Brain microvascular endothelial cell (primary cell): ENCODE data around the gene ASPSCR1.

Source experiments
- DNase-seq: peaks from one replicate; pipeline ENCODE4 v3.0.0-alpha.2; 2020
- H3K27ac ChIP-seq: fragments of 250-450 bp; sonication (Bioruptor Pico); 2 replicates; pipeline ENCODE4 v1.5.1; 2020; ENCODE audit warnings: mild to moderate bottlenecking, moderate library complexity
- H3K27me3 ChIP-seq: fragments of 250-450 bp; sonication (Bioruptor Pico); replicated peaks from 2 replicates; pipeline ENCODE4 v1.5.1; 2020; ENCODE audit warnings: mild to moderate bottlenecking
- H3K36me3 ChIP-seq: fragments of 250-450 bp; sonication (Bioruptor Pico); replicated peaks from 2 replicates; pipeline ENCODE4 v1.5.1; 2020; ENCODE audit warnings: mild to moderate bottlenecking
- H3K4me3 ChIP-seq: 2 replicates; pipeline ENCODE4 v1.5.1; 2011; ENCODE audit warnings: low read depth, mild to moderate bottlenecking, control low read depth, low read length, moderate library complexity
- in situ Hi-C: cut with HindIII; loops from 2 replicates; pipeline ENCODE4 v1.10.0; 2017; ENCODE audit warnings: low sequenced_read_pairs, low pct_ligation_motif_present
- TF ChIP-seq, protein P1 (sequence below): IDR thresholded peaks from 2 replicates; pipeline ENCODE4 v1.5.1; 2011; ENCODE audit warnings: low read depth, mild to moderate bottlenecking, moderate library complexity, low read length, control low read depth, inconsistent platforms; ENCODE audit errors: missing control alignments

ASPSCR1 gene

GRCh38 chr17:81940538-81941483 lies 36.6 kb upstream of the ASPSCR1 start:
- in situ Hi-C loops: no loop called here
- no peak for DNase-seq
- TF ChIP-seq, protein P1, sequence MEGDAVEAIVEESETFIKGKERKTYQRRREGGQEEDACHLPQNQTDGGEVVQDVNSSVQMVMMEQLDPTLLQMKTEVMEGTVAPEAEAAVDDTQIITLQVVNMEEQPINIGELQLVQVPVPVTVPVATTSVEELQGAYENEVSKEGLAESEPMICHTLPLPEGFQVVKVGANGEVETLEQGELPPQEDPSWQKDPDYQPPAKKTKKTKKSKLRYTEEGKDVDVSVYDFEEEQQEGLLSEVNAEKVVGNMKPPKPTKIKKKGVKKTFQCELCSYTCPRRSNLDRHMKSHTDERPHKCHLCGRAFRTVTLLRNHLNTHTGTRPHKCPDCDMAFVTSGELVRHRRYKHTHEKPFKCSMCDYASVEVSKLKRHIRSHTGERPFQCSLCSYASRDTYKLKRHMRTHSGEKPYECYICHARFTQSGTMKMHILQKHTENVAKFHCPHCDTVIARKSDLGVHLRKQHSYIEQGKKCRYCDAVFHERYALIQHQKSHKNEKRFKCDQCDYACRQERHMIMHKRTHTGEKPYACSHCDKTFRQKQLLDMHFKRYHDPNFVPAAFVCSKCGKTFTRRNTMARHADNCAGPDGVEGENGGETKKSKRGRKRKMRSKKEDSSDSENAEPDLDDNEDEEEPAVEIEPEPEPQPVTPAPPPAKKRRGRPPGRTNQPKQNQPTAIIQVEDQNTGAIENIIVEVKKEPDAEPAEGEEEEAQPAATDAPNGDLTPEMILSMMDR: no peak
- Histone ChIP-seq H3K27ac (no peak overlapping the region), H3K4me3 (no peak overlapping the region), H3K27me3 (peaks cover 6% of the 10 kb centered on the region), H3K36me3 (no peaks in the 10 kb centered on the region)

GRCh38 chr17:81941484-81942166 lies 35.8 kb upstream of the ASPSCR1 start:
- H3K27ac ChIP-seq: no peak overlapping the region
- in situ Hi-C loops: no loop called here
- H3K27me3 ChIP-seq: peaks cover 6% of the 10 kb centered on the region
- no peaks in the 10 kb centered on the region for H3K36me3 ChIP-seq
- TF ChIP-seq, protein P1: no peak
- no peak overlapping the region for H3K4me3 ChIP-seq
- DNase-seq: no peak

- TF ChIP-seq, protein P1: no peak
- no peaks in the 10 kb centered on the region for H3K36me3 ChIP-seq
- H3K27me3 ChIP-seq: peaks cover 6% of the 10 kb centered on the region
- no peak overlapping the region for H3K4me3 ChIP-seq
- no peak overlapping the region for H3K27ac ChIP-seq
- in situ Hi-C loops: no loop called here
- DNase-seq: no peak
These were observed 35.3 kb upstream of the ASPSCR1 start for GRCh38 chr17:81942167-81942553.

DNA sequence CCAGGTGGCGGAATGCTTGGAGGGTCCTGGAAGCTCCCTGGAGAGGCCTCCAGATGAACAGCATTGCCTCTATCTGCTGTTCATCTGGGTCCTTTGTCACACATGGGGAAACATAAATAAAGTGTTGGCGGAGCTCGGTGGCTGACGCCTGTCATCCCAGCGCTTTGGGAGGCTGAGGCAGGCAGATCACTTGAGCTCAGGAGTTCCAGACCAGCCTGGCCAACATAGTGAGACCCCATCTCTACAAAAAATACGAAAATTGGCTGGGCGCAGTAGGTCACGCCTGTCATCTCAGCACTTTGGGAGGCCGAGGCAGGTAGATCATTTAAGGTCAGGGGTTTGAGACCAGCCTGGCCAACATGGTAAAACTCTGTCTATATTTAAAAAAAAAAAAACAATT lies 32.6 kb upstream of the ASPSCR1 start:
- TF ChIP-seq, protein P1: no peak
- in situ Hi-C loops: no loop called here
- Histone ChIP-seq H3K27me3 (peaks cover 6% of the 10 kb centered on the region), H3K4me3 (no peak overlapping the region), H3K36me3 (no peaks in the 10 kb centered on the region), H3K27ac (no peak overlapping the region)
- DNase-seq: no peak

DNA sequence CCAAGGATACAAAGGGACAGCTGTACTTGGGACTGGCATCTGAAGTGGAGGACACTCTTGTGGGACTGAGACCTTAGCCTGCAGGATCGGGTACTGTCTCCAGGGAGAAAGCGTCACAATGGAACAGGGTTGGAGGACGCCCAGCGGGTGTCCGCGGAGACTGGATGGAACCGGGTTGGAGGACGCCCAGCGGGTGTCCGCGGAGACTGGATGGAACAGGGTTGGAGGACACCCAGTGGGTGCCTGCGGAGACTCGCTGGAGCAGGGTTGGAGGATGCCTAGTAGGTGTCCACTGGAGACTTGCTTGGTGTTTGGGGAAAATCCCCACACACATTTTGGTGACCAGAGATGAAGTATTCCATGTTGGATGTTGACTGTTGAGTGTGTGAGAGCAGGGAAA lies 30.2 kb upstream of the ASPSCR1 start, which contains the start of gene MYADML2:
MYADML2 (minus strand) TSS at position 45 of the 400 bp plus-strand sequence. CDS start 5,492 bp downstream, outside the sequence.
- H3K27me3 ChIP-seq: no peaks in the 10 kb centered on the region
- no peaks in the 10 kb centered on the region for H3K36me3 ChIP-seq
- TF ChIP-seq, protein P1: no peak
- in situ Hi-C loops: no loop called here
- no peak within 1 kb of the TSS for H3K27ac ChIP-seq
- no peak for DNase-seq
- H3K4me3 ChIP-seq: no peak within 1 kb of the TSS
